SK-N-SH treated with all-trans-retinoic acid at 6 μM for 48 hours (cell line): Measurements from ENCODE around the gene HOXD1.

ENCODE experiments used
- BACH2 ChIP-seq: fragments of 250-450 bp; sonication (Bioruptor Pico); IDR thresholded peaks from 2 replicates; pipeline ENCODE4 v1.9.0; 2021; ENCODE audit warnings: mild to moderate bottlenecking, borderline replicate concordance
- ESRRG ChIP-seq: fragments of 250-450 bp; sonication (Bioruptor Pico); IDR thresholded peaks from 2 replicates; pipeline ENCODE4 v1.6.1; 2021; ENCODE audit warnings: mild to moderate bottlenecking
- ISL1 ChIP-seq: fragments of 250-450 bp; sonication (Bioruptor Pico); IDR thresholded peaks from 2 replicates; pipeline ENCODE4 v2.1.2; 2022; ENCODE audit warnings: mild to moderate bottlenecking, moderate library complexity
- PPARA ChIP-seq: fragments of 250-450 bp; sonication (Bioruptor Pico); IDR thresholded peaks from 2 replicates; pipeline ENCODE4 v1.5.0; 2020; ENCODE audit warnings: mild to moderate bottlenecking, borderline replicate concordance
- ZC3H10 ChIP-seq: fragments of 250-450 bp; sonication (Bioruptor Pico); IDR thresholded peaks from 2 replicates; pipeline ENCODE4 v1.5.1; 2021; ENCODE audit warnings: mild to moderate bottlenecking, moderate library complexity
- ZFP3 ChIP-seq: fragments of 250-450 bp; sonication (Bioruptor Pico); IDR thresholded peaks from 2 replicates; pipeline ENCODE4 v1.5.0; 2020; ENCODE audit warnings: mild to moderate bottlenecking, moderate library complexity
- ZFP30 ChIP-seq: fragments of 450-650 bp; formaldehyde crosslinking; IDR thresholded peaks from 2 replicates; pipeline ENCODE4 v1.5.0; 2022; ENCODE audit warnings: mild to moderate bottlenecking, moderate library complexity
- TF ChIP-seq, protein P1 (sequence below): fragments of 250-450 bp; sonication (Bioruptor Pico); IDR thresholded peaks from 2 replicates; pipeline ENCODE4 v1.5.1; 2020; ENCODE audit warnings: low read depth, mild to moderate bottlenecking, moderate library complexity
- TF ChIP-seq, protein P2 (sequence below): fragments of 250-450 bp; sonication (Bioruptor Pico); IDR thresholded peaks from 2 replicates; pipeline ENCODE4 v1.8.0; 2020; ENCODE audit warnings: mild to moderate bottlenecking, moderate library complexity, borderline replicate concordance

GRCh38 chr2:176164201-176164600, 24.3 kb upstream of the HOXD1 start:
- TF ChIP-seq PPARA (CRISPR knock-in tag) (no peak), ESRRG (CRISPR knock-in tag) (no peak), ZFP3 (CRISPR knock-in tag) (no peak), ZFP30 (CRISPR knock-in tag) (no peak), ISL1 (CRISPR knock-in tag) (no peak), BACH2 (CRISPR knock-in tag) (no peak), ZC3H10 (CRISPR knock-in tag) (no peak)
- TF ChIP-seq, protein P1, sequence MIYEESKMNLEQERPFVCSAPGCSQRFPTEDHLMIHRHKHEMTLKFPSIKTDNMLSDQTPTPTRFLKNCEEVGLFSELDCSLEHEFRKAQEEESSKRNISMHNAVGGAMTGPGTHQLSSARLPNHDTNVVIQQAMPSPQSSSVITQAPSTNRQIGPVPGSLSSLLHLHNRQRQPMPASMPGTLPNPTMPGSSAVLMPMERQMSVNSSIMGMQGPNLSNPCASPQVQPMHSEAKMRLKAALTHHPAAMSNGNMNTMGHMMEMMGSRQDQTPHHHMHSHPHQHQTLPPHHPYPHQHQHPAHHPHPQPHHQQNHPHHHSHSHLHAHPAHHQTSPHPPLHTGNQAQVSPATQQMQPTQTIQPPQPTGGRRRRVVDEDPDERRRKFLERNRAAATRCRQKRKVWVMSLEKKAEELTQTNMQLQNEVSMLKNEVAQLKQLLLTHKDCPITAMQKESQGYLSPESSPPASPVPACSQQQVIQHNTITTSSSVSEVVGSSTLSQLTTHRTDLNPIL (CRISPR knock-in tag): no peak
- TF ChIP-seq, protein P2, sequence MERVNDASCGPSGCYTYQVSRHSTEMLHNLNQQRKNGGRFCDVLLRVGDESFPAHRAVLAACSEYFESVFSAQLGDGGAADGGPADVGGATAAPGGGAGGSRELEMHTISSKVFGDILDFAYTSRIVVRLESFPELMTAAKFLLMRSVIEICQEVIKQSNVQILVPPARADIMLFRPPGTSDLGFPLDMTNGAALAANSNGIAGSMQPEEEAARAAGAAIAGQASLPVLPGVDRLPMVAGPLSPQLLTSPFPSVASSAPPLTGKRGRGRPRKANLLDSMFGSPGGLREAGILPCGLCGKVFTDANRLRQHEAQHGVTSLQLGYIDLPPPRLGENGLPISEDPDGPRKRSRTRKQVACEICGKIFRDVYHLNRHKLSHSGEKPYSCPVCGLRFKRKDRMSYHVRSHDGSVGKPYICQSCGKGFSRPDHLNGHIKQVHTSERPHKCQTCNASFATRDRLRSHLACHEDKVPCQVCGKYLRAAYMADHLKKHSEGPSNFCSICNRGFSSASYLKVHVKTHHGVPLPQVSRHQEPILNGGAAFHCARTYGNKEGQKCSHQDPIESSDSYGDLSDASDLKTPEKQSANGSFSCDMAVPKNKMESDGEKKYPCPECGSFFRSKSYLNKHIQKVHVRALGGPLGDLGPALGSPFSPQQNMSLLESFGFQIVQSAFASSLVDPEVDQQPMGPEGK (CRISPR knock-in tag): no peak
